Fibroblast of skin of back (primary cell): Measurements from ENCODE around the gene GAS2. TPM values are rescaled to one million over a fixed set of nuclear protein-coding genes. Genes with fewer than 3 reads are reported as not detected.
A peak's percentile ranks its signal among the peaks of the same experiment; 100 is the strongest.
"Not testable (repeated sequence)": the region's sequence is repeated elsewhere in the genome, so short reads cannot be mapped to it uniquely, and the experiment has no call there.

Experiments used
- DNase-seq: peaks from one replicate; pipeline ENCODE4 v3.0.0-alpha.2; 2013
- polyA plus RNA-seq, 2 experiments: library from polyadenylated mRNA; unstranded; fragments of 120-200 nt; gene quantifications; one replicate each; pipeline ENCODE4 v1.2.1, GENCODE V29; 2013; ENCODE audit not compliant: insufficient read length in 2 of 2

GAS2 gene
- polyA plus RNA-seq (2013, experiment 1 of 2; ENCODE audit: insufficient read length): 0.55 TPM
- polyA plus RNA-seq (2013, experiment 2 of 2; ENCODE audit: insufficient read length): 0.71 TPM

DNA sequence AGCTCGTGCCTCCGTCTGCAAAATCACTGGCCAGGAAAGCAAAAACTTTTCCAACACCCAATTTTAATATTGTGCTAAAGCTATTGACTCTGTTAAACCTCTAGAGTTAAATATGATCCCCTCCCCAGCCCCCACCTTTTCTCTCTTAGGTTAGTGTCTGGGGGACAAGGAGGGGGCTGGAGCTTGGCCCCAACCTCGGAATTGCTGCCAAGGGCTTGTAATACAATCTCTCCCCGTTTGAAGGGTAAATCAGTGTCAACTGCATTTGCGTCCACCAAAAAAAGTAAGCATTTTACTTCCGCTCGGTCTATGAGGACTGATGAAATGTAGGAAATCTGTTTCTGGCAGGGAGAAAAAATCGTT is at the start of gene GAS2:
TSS of gene GAS2 (plus strand) at position 287 of the 363 bp plus-strand sequence. CDS start 8,259 bp downstream, outside the sequence.
- no peak for DNase-seq

DNA sequence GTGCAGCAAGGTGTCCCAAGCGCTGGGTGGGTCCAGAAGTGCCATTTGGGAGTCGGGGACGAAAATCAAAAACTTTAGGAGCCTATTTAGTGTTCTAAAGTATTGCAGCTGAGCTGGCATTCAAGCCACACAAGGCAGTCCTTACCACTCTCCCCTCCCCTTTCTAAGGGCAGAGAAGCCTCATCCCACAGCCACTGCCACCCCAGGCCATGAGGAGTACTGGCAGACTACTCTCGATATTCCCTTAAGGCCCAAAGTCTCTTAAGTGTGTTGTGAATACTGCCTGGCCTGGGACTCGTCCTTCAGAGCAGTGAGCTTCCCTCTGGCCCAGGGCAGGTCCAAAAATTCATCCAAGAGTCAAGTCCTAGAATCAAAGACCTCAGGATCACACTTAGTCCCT is 48.5 kb upstream of the GAS2 start:
- DNase-seq: no peak

DNA sequence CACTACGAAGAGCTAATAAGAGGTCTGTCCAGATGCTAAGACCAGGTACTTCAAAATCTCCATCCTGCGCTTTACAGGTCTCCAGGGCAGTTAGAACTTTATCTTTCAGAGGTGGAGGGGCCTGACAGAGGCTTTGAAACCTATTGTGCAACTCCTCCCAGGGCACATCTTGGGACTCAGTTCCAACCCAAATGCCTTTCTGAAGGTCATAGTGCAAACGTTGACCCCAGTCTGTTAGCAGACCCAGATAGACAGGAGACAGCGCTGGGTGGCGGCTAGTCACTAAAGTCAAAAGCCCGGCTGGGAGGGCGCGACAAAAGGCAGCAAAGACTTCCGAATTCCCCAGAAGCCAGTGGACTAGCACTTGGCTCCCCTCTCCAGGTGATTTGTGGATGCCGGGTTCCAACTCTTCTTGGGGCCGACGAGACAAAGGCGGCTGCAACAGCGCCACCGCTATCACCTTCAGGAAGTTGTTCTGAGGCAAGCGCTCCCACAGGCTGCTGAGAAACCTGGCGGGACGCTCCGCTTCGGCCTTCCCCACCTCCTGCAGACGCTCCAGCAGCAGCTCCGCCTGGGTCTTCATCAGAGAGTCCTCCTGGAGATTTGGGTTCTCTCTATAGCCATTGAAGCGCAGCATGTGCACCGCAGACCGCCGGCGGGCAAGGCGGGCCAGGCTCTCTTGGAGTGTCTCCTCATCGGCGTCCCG is 41.5 kb upstream of the GAS2 start:
- DNase-seq: peak; percentile 56

DNA sequence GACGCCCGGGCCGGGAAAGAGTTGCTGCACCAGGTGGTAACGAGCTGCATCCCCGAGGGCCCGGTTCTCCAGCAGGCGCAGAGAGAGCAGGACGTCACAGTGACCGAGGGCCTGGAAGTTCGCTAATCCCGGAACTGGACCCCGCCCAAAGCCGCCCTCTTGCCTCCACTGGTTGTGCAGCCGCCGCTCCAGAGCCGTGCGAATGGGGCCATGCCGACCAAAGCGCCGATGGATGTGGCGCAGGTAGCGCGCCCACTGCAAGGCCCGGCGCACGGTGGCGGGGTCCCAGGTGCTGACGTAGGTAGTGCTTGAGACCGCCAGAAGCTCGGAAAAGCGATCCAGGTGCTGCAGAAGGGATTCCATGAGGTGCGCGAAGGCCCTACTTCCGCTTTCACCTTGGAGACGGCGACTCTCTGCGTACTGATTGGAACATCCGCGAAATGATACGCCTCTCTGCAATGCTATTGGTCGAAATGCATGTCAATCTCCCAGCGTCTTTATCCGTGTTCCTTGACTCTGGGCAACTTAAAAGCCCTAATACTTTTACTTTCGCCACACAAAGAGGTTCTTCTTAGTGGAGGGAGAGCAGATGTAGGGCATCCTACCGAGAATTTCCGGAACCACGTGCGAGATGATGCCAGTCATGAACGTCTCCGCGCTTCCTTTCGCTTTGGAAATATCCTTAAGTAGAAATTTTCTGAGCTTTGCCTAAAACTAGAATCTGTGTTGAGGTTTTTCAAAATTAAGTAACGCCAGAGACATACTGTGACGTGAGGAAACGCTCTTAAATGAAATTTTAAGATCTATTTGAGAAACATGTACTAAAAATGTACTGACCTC is 40.7 kb upstream of the GAS2 start, which contains the start of gene FANCF:
TSS of gene FANCF (minus strand) at position 376 of the 840 bp plus-strand sequence. CDS start at position 363, 13 bp downstream.
- peak; percentile 99 for DNase-seq

DNA sequence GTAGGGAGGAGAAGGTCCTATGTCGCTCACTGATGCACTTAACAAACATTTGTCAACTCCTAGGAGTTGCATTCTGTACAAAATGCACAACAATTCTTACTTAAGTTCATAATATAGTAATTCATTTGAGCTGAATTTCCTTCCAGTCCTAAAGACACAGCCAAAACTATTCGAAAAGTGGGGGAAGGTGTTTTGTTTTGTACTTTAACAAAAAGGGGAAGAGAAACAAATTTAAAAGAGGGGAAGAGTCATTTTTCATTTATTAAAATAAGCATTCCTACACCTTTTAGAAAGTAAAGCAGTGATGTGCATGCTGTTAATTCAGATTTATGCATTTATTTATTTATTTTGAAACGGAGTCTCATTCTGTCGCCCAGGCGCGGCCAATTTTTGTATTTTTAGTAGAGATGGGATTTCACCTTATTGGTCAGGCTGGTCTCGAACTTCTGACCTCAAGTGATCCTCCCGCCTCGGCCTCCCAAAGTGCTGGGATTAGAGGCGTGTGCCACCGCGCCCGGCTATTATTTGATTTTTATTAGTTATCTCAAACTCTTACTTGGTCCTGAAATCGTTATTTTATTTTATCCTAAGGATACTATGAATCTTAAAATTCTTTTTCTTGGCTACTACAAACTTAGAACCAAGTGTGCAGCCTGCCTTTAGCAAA is 39.7 kb upstream of the GAS2 start:
- DNase-seq: no peak

DNA sequence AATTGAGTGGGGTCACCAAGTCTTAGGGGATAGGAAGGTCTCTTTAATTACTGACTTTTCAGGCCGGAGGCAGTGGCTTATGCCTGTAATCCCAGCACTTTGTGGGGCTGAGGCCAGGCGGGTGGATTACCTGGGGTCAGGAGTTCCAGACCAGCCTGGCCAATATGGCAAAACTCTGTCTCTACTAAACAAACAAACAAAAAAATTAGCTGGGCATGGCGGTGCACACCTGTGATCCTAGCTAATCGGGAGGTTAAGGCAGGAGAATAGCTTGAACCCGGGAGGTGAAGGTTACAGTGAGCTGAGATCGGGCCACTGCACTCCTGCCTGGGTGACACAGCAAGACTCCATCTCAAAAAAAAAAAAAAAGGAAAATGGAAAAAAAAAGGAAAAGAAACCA is 39.0 kb upstream of the GAS2 start:
- DNase-seq: no peak

DNA sequence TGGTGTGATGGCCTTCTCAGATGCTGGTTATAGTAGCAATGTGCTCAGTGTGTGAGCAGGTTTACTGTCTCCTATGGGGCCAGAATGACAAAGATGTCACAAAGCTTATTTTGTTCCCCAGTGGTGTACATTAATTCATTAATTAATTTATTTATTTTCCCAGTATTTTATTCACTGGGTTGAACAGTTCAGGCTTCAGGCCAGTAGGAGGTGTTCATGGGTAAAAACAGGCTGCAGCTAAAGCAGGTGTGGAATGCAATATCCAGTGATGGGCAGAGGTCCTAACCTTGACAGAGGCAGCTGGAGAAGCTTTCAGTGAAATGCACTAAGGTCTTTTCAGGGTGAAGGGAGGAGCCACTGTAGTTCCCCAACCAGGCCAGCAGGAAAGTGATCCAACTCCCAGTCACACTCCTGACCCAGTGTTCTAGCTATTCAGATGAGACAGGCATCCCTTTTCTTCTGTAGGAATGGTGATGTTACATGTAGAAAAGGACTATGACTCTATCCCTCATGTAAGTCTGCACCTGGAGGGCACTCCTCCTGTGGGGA is 33.0 kb upstream of the GAS2 start:
- no peak for DNase-seq

- peak; percentile 21 for DNase-seq
These were observed 31.3 kb upstream of the GAS2 start for GRCh38 chr11:22634897-22635629.

GRCh38 chr11:22635689-22636088 is 30.7 kb upstream of the GAS2 start:
- no peak for DNase-seq

- DNase-seq: no peak
These were observed 25.5 kb upstream of the GAS2 start for GRCh38 chr11:22640862-22641261.

GRCh38 chr11:22641559-22641958 is 24.9 kb upstream of the GAS2 start:
- DNase-seq: no peak

- DNase-seq: not testable (repeated sequence)
These were observed 14.1 kb upstream of the GAS2 start for GRCh38 chr11:22652346-22652745.

- DNase-seq: no peak
These were observed 10.3 kb upstream of the GAS2 start for GRCh38 chr11:22656130-22656529.

GRCh38 chr11:22657101-22657694 is 9.2 kb upstream of the GAS2 start:
- DNase-seq: no peak

GRCh38 chr11:22659783-22660182 is 6.6 kb upstream of the GAS2 start:
- no peak for DNase-seq

GRCh38 chr11:22666688-22667439 is 453 bp downstream of the GAS2 start:
- peak; percentile 31 for DNase-seq

GRCh38 chr11:22668005-22668796 is 1.8 kb downstream of the GAS2 start:
- DNase-seq: no peak

GRCh38 chr11:22669368-22669767 is 3.0 kb downstream of the GAS2 start:
- no peak for DNase-seq

GRCh38 chr11:22670830-22671229 is 4.4 kb downstream of the GAS2 start:
- peak; percentile 20 for DNase-seq

- no peak for DNase-seq
These were observed 5.3 kb downstream of the GAS2 start for GRCh38 chr11:22671751-22672150.
